SK-N-MC (cell line): ENCODE measurements around the gene POLR1A.

ENCODE experiments used
- EZH2 ChIP-seq: fragments of 200-600 bp; sonication (generic); IDR thresholded peaks from one replicate; pipeline ENCODE4 v1.6.1; 2017; ENCODE audit warnings: antibody characterized with exemption
- FOXP2 ChIP-seq: optimal IDR thresholded peaks from 2 replicates; pipeline ENCODE3; 2011; ENCODE audit warnings: mild to moderate bottlenecking, moderate library complexity; ENCODE audit not compliant: insufficient read depth; ENCODE audit errors: extremely low read length, control extremely low read depth
- POLR2AphosphoS5 ChIP-seq: IDR thresholded peaks from 2 replicates; pipeline ENCODE4 v1.6.1; 2012; ENCODE audit warnings: mild to moderate bottlenecking, low read depth, low read length, borderline replicate concordance

DNA sequence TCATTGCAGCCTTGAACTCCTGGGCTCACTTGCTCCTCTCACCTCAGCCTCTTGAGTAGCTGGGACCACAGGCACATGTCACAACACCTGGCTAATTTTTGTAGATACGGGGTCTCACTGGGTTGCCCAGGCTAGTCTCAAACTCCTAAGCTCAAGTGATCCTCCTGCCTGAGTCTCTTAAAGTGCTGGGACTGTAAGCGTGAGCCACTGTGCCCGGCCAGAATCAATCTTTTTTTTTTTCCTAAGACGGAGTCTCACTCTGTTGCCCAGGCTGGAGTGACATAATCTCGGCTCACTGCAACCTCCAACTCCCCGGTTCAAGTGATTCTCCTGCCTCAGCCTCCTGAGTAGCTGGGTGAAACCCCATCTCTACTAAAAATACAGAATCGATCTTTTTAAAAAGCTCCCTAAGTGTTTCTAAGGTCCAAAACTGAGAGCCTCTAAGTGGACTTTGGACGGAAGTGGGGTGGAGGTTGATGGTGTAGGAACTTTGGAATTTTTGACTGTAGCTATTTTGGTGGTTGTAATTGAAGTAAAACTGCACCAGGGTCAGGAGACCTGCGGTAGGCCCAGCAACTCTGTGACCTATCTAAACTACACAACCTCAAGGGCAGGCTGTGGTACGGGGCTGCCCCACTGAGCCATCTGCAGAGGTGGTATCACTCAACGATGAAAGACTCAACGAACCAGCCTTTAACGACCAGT lies 82.9 kb downstream of the POLR1A start:
- TF ChIP-seq POLR2AphosphoS5 = no peak
- no peak for TF ChIP-seq EZH2
- TF ChIP-seq FOXP2 = no peak
